ENCODE measurements around the gene PCLAF. TPM values are rescaled to one million over a fixed set of nuclear protein-coding genes. Genes with fewer than 3 reads are reported as not detected.

The PCLAF gene
- total and polyA plus RNA-seq, 2 of the 4 experiments (the other 2 are of a cell fraction) = 12.9 to 60.5 TPM

DNA sequence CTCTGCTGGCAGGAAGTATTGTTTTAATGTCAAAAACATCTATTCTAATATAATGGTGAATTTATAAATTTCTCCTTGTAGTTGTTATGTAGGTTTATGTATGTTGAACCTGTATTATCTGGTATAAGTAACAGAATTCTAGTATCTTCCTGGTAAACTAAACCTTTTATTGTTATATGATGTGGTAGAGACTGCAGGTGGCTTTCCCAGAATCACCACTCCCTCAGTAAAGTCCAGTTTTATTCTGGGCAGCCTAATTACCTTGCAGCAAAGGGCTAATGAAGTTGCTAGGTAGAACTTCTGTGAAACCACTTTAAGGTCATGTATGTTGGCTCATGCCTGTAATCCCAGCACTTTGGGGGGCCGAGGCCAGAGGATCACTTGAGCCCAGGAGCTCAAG, 40.9 kb downstream of the PCLAF start:
- no peak overlapping the region for H2AK9ac ChIP-seq (replicated peaks; ENCODE audit: low read depth, low read length, poor library complexity)
- ChIA-PET POLR2A (ENCODE audit: unreplicated experiment) (interaction anchor here (0.5 kb wide), 1 partner anchor 30 kb away, joined by 3 read pairs; no protein-coding TSS in a partner anchor), CTCF (no interaction called here)
- peaks cover 34 to 64% of the 10 kb centered on the region in 2 experiments for H3K79me1 ChIP-seq (ENCODE audit: low read depth in 1 of 2, low read length in 2 of 2)
- intact Hi-C loops (cut with micrococcal nuclease) (loop anchor here (10.0 kb wide), 1 partner anchor 56 kb away; no protein-coding TSS in a partner anchor), dilution Hi-C loops (cut with HindIII; ENCODE audit: low sequenced_read_pairs, unreplicated experiment) (no loop called here), in situ Hi-C loops (cut with MboI; ENCODE audit: low sequenced_read_pairs) (no loop called here)
- peaks cover 9% of the 10 kb centered on the region for H3K4me1 ChIP-seq (ENCODE audit: control insufficient read depth, insufficient read depth, low read length)
- no peak overlapping the region for H2BK5ac ChIP-seq (ENCODE audit: low read depth, low read length, poor library complexity, severe bottlenecking)
- no peak overlapping the region for H2BK20ac ChIP-seq (ENCODE audit: low read depth, low read length)
- H2BK15ac ChIP-seq (ENCODE audit: low read depth, low read length) = no peak overlapping the region
- H3K27me3 ChIP-seq (ENCODE audit: control insufficient read depth, insufficient read depth, low read length) = no peaks in the 10 kb centered on the region
- H4K91ac ChIP-seq (ENCODE audit: insufficient read depth, low read depth, low read length) = no peak overlapping the region
- 100% methylated on average over 1 of the region's 1 CpG; no CpG with 5 or more reads in 1 of the 2 experiments for WGBS, 2 experiments (ENCODE audit: extremely low coverage in 2 of 2, insufficient read length in 1 of 2)
- H3K36me3 ChIP-seq (ENCODE audit: control insufficient read depth, insufficient read depth, low read length) = no peaks in the 10 kb centered on the region; the same call in 1 of the 2 replicates
- peaks cover 14% of the 10 kb centered on the region; the same call in 1 of the 2 replicates for H4K20me1 ChIP-seq (ENCODE audit: insufficient read depth, low read length)
- TF ChIP-seq MAFK (IDR thresholded peaks at IDR 0.05; ENCODE audit: low read depth, low read length) (no peak), SMC3 (IDR thresholded peaks at IDR 0.05; ENCODE audit: low read depth, low read length) (no peak), CHD1 (IDR thresholded peaks at IDR 0.05; ENCODE audit: low read depth, low read length) (no peak), RFX5 (IDR thresholded peaks at IDR 0.05; ENCODE audit: low read depth, low read length) (no peak), RAD21 (IDR thresholded peaks at IDR 0.05; ENCODE audit: low read length) (no peak), MXI1 (IDR thresholded peaks at IDR 0.05; ENCODE audit: borderline replicate concordance, low read depth, low read length) (no peak), FOS (IDR thresholded peaks at IDR 0.05; ENCODE audit: low read depth, low read length) (no peak), CEBPB (IDR thresholded peaks at IDR 0.05; ENCODE audit: low read depth, low read length) (no peak), MAZ (IDR thresholded peaks at IDR 0.05; ENCODE audit: borderline replicate concordance, low read depth, low read length) (no peak), NFE2L2 (IDR thresholded peaks at IDR 0.05; ENCODE audit: low read depth, low read length) (no peak), POLR2A (IDR thresholded peaks at IDR 0.05; ENCODE audit: low read depth, low read length) (no peak), RCOR1 (IDR thresholded peaks at IDR 0.05; ENCODE audit: insufficient replicate concordance, low read length) (no peak), BHLHE40 (IDR thresholded peaks at IDR 0.05; ENCODE audit: low read depth, low read length) (no peak)
- TF ChIP-seq, protein P1, sequence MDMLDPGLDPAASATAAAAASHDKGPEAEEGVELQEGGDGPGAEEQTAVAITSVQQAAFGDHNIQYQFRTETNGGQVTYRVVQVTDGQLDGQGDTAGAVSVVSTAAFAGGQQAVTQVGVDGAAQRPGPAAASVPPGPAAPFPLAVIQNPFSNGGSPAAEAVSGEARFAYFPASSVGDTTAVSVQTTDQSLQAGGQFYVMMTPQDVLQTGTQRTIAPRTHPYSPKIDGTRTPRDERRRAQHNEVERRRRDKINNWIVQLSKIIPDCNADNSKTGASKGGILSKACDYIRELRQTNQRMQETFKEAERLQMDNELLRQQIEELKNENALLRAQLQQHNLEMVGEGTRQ (IDR thresholded peaks at IDR 0.05; ENCODE audit: low read depth, low read length) = no peak
- TF ChIP-seq, protein P2, sequence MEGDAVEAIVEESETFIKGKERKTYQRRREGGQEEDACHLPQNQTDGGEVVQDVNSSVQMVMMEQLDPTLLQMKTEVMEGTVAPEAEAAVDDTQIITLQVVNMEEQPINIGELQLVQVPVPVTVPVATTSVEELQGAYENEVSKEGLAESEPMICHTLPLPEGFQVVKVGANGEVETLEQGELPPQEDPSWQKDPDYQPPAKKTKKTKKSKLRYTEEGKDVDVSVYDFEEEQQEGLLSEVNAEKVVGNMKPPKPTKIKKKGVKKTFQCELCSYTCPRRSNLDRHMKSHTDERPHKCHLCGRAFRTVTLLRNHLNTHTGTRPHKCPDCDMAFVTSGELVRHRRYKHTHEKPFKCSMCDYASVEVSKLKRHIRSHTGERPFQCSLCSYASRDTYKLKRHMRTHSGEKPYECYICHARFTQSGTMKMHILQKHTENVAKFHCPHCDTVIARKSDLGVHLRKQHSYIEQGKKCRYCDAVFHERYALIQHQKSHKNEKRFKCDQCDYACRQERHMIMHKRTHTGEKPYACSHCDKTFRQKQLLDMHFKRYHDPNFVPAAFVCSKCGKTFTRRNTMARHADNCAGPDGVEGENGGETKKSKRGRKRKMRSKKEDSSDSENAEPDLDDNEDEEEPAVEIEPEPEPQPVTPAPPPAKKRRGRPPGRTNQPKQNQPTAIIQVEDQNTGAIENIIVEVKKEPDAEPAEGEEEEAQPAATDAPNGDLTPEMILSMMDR (conservative IDR thresholded peaks at IDR 0.05; ENCODE audit: low read depth, low read length) = no peak
- TF ChIP-seq, protein P3, sequence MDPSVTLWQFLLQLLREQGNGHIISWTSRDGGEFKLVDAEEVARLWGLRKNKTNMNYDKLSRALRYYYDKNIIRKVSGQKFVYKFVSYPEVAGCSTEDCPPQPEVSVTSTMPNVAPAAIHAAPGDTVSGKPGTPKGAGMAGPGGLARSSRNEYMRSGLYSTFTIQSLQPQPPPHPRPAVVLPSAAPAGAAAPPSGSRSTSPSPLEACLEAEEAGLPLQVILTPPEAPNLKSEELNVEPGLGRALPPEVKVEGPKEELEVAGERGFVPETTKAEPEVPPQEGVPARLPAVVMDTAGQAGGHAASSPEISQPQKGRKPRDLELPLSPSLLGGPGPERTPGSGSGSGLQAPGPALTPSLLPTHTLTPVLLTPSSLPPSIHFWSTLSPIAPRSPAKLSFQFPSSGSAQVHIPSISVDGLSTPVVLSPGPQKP (IDR thresholded peaks at IDR 0.05; ENCODE audit: borderline replicate concordance, low read depth, low read length) = no peak
- no peak overlapping the region for H4K8ac ChIP-seq (ENCODE audit: low read depth in 2 of 2, low read length in 2 of 2)
- H2AK5ac ChIP-seq (ENCODE audit: low read depth, low read length) = no peak overlapping the region
- H3K9ac ChIP-seq (ENCODE audit: low read depth, low read length) = no peak overlapping the region
- 0 out of 2 replicates have a peak, but pooled peaks cover 2% of the 10 kb centered on the region for H3K9me1 ChIP-seq (ENCODE audit: insufficient read depth, low read length)
- DNase-seq (no peak), ATAC-seq (ENCODE audit: low read depth) (no peak)
- no peak overlapping the region for H3K4me2 ChIP-seq (ENCODE audit: low read depth, low read length)
- H3K27ac ChIP-seq (ENCODE audit: insufficient read depth, low read length) = no peak overlapping the region
- H4K5ac ChIP-seq (ENCODE audit: low read depth, low read length) = no peak overlapping the region
- no peak overlapping the region for H3K4ac ChIP-seq (ENCODE audit: low read depth, low read length)
- no peak overlapping the region for H3K18ac ChIP-seq (ENCODE audit: low read depth, low read length)
- no peak overlapping the region for H3K4me3 ChIP-seq (ENCODE audit: insufficient read depth, low read depth, low read length)
- BruUV-seq (replicated peaks) = no TSS peak
- no peak overlapping the region for H3K23ac ChIP-seq (ENCODE audit: low read depth, low read length)
- no peak overlapping the region for H2BK120ac ChIP-seq (ENCODE audit: low read depth, low read length)
- no peak overlapping the region for H3K14ac ChIP-seq (replicated peaks; ENCODE audit: low read depth, low read length)
- H3K56ac ChIP-seq (ENCODE audit: extremely low read depth, insufficient read depth, low read length) = no peak overlapping the region
- H3K9me3 ChIP-seq (ENCODE audit: control insufficient read depth, insufficient read depth, low read length) = no peaks in the 10 kb centered on the region
- no peak overlapping the region for H2AFZ ChIP-seq (replicated peaks; ENCODE audit: low read length, poor library complexity)
